ENCODE results near the gene KCNQ5.
"Not testable (repeated sequence)": the region's sequence is repeated elsewhere in the genome, so short reads cannot be mapped to it uniquely, and the experiment has no call there.

KCNQ5 gene

DNA sequence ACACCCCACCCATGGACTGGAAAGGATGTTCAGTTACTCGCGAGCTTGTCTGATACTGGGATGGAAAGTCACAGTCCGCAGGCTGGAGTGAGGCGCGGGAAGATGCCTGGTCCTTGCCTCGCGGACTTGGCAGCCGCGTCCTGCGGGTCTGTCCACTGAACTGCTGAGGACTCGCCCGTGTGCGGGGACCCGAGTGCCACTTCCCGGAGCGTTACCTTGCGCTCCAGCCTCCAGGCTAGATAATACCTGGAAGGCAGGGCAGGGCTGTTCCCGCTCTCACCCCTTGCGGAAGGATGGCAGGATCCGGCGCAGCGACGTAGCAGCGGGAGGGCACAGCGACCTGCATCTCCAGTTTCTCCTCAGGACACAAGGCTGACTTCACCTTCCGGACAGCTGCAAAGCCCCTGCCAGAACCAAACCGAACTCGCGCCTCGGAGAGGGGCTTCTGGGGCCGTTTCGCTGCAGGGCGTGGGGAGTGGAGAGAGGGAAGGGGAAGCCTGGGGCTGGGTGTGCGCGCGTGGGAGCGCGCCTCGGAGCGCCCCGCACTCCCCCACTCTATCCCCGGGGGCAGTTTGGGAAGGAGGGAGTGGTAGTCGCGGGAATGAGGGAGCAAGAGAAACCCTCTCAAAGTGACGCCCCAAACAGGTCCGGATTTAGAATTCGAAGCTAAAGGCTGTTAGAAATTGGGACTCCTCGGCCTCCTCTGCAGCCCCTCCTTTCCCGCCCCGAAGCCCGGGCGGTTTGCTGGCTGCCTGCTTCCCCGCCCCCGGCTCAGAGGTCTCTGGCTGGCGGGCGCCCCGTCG, at the start of gene KCNQ5:
TSS of gene KCNQ5 (plus strand) at position 774 of the 803 bp plus-strand sequence.
- DNase-seq, result peak in 20 of 58 donors; percentile 3 to 66 (median 39)

GRCh38 chr6:72579865-72580264, 42.0 kb upstream of the KCNQ5 start:
- DNase-seq, result no peak

- peak in 8 of 58 donors; percentile 0 to 10 (median 4) for DNase-seq
These were observed 41.5 kb upstream of the KCNQ5 start for GRCh38 chr6:72580281-72580940.

DNA sequence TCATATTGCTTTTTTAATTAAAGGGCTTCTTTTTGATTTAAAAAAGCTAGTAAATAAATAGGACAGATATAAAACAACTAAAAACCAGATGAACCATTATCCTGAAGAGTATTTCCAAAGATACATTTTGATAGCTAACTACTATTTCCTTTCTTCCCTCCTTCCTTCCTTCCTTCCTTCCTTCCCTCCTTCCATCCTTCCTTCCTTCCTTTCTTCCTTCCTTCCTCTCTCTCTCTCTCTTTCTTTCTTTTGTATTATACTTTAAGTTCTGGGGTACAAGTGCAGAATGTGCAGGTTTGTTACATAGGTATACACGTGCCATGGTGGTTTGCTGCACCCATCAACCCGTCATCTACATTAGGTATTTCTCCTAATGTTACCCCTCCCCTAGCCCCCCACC, 40.9 kb upstream of the KCNQ5 start:
- DNase-seq, result not testable (repeated sequence)

DNA sequence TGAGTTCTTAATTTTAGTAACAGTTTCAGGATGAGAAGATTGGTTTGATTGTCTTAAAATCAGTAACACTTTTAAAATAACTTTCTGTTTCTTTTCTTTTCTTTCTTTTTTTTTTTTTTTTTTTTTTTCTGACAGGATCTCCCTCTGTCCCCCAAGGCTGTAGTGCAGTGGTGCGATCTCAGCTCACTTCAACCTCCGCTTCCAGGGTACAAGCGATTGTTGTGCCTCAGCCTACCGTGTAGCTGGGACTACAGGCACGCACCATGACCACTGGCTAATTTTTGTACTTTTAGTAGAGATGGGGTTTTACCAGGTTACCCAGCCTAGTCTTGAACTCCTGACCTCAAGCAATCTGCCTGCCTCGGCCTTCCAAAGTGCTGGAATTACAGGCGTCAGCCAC, 33.7 kb upstream of the KCNQ5 start:
- no peak for DNase-seq

DNA sequence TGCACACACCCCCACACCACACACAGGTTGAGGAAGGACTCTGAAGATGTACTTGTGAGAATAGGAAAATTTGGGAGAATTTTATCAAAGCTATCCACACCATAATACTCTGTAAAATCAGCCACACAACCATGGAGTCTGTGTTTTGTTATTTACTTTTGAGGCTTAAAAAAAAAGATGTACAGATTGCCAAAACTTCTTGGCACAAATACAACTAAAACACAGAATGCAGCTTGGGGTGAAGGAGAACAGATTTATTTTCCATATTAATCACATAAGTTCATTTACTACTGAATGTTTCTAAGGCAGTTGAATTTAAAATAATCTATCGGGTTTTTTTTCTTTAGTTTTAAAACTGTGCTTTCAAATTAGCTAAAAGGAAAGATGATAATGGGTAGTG, 32.8 kb upstream of the KCNQ5 start:
- DNase-seq, result no peak

- DNase-seq, result no peak
These were observed 26.1 kb upstream of the KCNQ5 start for GRCh38 chr6:72595812-72596211.

- peak in 1 of 58 donors; percentile 36 for DNase-seq
These were observed 5.4 kb upstream of the KCNQ5 start for GRCh38 chr6:72616406-72617015.

GRCh38 chr6:72617721-72618120, 4.1 kb upstream of the KCNQ5 start:
- DNase-seq, result no peak

DNA sequence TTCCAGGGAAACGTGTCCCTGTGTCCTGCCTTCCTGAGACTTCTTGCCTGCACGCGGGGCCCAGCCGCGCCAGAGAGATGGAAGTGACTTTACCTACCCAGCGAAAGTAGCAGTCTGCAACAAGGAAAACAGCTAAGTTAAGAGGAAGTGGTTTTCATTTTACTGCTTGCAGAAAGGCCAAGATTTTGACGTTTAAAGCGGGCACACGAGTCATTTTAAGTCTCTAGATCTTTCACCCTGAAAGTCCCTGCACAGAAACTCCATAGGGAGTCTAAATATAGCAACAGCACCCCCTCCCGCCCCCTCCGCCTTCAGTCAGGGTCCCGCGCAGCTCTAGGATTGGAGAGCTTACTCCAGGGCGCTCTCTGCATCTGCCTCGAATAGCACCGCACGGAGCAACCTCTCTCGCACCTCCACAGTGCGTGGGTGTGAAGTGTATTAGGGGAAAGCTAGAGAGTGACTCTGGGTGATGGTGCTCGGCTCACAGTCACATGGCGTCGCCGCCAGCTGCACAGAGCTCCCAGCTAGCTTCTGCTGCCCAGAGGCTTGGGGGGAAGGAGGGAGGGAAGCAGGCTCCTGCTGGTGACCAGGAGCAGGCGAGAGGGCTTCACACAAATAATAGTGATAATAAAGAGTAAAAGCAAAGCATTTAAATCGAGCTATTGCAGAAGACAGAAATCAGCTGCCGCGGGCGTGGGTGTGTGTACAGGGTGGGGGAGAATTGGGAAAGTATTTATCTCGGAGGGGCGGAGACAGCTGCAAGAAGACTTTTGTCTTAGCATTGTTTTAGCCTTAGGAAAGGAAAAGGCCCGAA, 1.8 kb upstream of the KCNQ5 start:
- DNase-seq, result peak in 55 of 58 donors; percentile 13 to 85 (median 61)

GRCh38 chr6:72620871-72621290, 983 bp upstream of the KCNQ5 start:
- peak in 10 of 58 donors; percentile 5 to 53 (median 26) for DNase-seq

DNA sequence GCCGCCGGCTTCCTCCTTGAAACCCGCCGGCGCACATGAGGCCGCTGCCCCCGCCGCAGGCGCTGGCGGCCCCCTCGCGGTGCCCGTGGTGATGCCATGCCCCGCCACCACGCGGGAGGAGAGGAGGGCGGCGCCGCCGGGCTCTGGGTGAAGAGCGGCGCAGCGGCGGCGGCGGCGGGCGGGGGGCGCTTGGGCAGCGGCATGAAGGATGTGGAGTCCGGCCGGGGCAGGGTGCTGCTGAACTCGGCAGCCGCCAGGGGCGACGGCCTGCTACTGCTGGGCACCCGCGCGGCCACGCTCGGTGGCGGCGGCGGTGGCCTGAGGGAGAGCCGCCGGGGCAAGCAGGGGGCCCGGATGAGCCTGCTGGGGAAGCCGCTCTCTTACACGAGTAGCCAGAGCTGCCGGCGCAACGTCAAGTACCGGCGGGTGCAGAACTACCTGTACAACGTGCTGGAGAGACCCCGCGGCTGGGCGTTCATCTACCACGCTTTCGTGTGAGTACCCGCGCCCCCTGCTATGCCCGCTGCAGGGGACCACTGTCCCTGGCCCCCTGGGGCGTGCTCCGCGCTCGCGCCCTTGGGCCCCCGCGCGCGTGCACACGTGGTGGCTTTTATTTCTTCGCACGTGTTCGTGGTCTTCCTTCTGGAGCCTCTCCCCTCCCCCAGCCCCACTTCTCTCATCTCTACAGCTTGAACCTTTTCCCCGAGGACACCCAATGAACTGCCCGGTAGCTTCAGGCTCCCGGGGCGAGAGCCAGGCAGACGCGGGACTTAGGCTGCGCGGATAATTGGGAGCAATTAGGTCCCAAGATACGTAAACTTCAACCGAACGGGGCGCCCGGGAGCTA, 453 bp downstream of the KCNQ5 start:
- peak in 43 of 58 donors; percentile 3 to 65 (median 33) for DNase-seq

- no peak for DNase-seq
These were observed 1.9 kb downstream of the KCNQ5 start for GRCh38 chr6:72623808-72624207.

GRCh38 chr6:72624557-72625160, 2.8 kb downstream of the KCNQ5 start:
- DNase-seq, result no peak

DNA sequence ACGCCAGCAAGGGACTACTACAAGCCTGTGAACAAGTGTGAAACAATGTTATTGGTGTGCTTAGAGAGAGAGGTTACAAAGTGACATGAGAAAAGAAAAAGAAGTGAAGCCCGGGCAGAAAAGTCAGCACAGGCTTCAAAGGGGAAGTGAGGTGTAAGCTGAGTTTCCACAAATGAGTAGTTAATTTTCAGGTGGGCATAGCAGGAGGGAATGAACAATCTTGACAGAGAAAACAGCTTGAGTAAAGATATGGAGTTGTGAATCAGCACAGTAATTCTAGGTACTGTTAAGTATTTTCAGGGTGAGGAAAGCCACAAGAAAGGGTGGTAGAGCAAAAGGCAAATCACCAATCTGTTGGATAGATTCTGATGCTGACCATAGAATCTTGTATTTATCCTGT, 4.3 kb downstream of the KCNQ5 start:
- no peak for DNase-seq

- DNase-seq, result no peak
These were observed 5.7 kb downstream of the KCNQ5 start for GRCh38 chr6:72627539-72627938.

DNA sequence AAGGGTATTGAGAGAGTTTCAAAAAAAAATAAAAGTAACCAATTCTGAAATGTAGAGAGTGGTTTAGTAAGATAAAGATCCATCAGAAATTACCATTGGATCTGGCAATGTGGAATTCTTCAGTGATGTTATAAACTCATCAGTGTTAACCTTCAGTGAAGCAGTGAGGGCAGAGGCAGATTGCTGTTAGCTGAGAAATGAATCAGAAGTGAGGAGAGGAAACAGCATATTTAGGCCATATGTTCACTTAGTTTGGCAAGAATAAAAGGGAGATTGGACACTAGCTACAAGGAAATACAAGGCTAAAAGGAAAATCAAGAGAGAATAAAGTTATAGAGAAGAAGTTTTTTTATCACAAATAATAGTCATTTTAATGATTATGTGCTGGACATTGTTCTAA, 9.6 kb downstream of the KCNQ5 start:
- DNase-seq, result no peak

GRCh38 chr6:72635636-72636035, 13.8 kb downstream of the KCNQ5 start:
- no peak for DNase-seq

DNA sequence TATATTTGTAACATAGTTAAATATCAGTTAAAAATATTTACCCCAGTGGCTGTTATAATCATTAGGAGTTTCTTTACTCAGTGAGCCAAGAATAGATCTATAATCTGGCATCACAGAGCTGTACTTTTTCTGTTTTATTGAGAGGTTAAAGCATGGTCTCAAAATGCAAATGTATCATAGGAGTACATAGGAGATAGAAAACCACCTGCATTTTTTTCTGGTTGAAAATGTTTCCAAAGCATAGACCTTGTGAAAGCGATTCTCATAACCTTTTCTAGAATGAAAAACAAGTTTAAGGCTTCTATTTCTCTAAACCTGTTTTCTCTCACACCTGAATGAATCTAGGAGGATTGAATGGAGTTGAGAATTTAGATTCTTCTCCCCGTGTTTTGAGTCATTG, 14.4 kb downstream of the KCNQ5 start:
- no peak for DNase-seq

- no peak for DNase-seq
These were observed 14.9 kb downstream of the KCNQ5 start for GRCh38 chr6:72636786-72637185.

Data from anterior cingulate cortex (tissue), 58 donors.